Adipose tissue (tissue), 3 donors: ENCODE measurements around the gene RAB22A. TPM values are rescaled to one million over a fixed set of nuclear protein-coding genes. Genes with fewer than 3 reads are reported as not detected.

ENCODE experiments used
- polyA plus RNA-seq, 3 donors: library from polyadenylated mRNA; stranded (reverse); fragments of 200-250 nt; gene quantifications; one replicate each; pipeline ENCODE4 v1.2.3, GENCODE V29; 2013
- donor health status: healthy with polysubstance abuse.
- donor health status: Bipolar disorder and iron deficiency.
- donor health status: healthy.

The RAB22A gene
- polyA plus RNA-seq, 3 donors = 2.7 to 10.9 (median 5.4) TPM

Other genes starting within 250 kb of the RAB22A start
- gene ANKRD60, start 81.1 kb upstream of the RAB22A start, polyA plus RNA-seq = not detected
- 10 to 100 TPM; 13.0 to 22.6 (median 20.0) TPM for gene VAPB, start 79.5 kb downstream of the RAB22A start, polyA plus RNA-seq
- under 1 TPM; 0.22 to 0.39 (median 0.30) TPM for gene APCDD1L, start 205.7 kb downstream of the RAB22A start, polyA plus RNA-seq